HPDE6-E6E7 (cell line): ENCODE data around the gene RCOR2.
"Not testable (repeated sequence)": the region's sequence is repeated elsewhere in the genome, so short reads cannot be mapped to it uniquely, and the experiment has no call there.

Source experiments
- DNase-seq: peaks from one replicate; pipeline ENCODE4 v3.0.0; 2011; ENCODE audit warnings: missing footprints; ENCODE audit errors: extremely low spot score

Gene RCOR2

DNA sequence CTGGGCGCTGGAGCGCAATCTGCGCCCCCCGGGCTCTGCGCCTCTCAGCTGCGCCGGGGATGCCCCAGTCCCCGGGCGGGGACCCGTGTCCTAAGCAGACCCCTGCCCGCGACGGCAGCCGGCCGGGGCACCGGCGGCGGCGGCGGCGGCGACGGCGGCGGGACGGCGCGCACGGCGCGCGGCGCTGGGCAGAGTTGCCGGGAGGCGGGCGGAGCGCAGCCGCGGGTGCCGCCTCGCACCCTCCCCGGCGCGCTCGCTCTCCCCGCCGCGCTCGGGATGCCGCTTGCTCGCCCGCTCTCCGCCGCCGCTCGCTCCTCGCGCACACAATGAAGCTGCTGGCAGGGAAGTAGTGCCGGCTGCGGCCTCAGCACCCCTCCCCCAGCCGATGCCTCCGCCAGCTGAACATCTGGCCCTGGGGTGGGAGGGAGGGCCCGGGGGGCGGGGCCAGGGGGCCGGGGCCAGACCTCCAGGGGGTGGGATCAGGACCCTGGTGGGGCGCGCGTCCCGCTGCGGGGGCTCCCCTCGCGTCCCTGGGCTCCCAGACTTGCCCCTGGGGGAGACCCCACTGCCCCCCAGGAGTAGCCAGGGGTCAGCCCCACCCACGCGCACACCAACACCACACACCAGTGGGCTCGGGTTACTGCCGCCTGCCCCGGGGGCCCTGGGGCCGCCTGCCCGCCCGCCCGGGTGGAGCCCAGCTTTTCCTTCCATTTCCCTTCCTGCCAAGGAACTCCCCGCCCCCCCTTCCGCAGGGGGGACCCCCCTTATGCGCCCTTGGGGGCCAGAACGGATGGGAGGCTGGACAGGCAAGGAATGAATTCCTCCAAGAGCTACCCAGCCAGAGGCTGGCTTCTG, at the start of gene RCOR2:
RCOR2 (minus strand) TSS at position 328 of the 855 bp plus-strand sequence. CDS start 708 bp downstream, outside the sequence.
- peak; percentile 73 for DNase-seq

DNA sequence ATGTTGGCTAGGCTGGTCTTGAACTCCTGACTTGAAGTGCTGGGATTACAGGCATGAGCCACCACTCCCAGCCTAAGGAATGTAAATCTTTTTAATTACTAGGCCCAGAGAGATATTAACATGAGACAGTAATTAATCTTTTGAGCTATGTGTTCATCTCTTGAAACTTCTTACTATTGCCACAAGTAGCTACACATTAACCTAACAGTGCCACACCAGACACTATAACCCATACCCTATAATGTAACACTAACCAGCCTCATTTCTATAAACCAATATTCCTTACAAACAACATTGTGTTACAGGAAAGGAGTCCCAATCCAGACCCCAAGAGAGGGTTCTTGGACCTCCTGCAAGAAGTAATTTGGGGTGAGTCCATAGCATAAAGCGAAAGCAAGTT, 49.5 kb upstream of the RCOR2 start:
- DNase-seq = no peak

DNA sequence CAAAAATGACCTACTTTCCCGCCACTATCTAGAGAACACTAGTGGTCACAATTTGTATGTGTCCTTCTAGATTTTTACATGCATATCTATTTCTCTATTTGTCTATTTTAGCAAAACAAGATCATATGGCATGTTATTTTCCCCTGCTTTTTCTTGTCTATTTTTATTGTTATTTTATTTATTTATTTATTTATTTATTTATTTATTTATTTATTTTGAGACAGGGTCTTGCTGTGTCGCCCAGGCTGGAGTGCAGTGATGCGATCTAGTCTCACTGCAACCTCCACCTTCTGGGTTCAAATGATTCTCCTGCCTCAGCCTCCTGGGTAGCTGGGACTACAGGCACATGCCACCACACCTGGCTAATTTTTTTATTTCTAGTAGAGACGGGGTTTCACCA, 46.9 kb upstream of the RCOR2 start:
- DNase-seq = not testable (repeated sequence)

DNA sequence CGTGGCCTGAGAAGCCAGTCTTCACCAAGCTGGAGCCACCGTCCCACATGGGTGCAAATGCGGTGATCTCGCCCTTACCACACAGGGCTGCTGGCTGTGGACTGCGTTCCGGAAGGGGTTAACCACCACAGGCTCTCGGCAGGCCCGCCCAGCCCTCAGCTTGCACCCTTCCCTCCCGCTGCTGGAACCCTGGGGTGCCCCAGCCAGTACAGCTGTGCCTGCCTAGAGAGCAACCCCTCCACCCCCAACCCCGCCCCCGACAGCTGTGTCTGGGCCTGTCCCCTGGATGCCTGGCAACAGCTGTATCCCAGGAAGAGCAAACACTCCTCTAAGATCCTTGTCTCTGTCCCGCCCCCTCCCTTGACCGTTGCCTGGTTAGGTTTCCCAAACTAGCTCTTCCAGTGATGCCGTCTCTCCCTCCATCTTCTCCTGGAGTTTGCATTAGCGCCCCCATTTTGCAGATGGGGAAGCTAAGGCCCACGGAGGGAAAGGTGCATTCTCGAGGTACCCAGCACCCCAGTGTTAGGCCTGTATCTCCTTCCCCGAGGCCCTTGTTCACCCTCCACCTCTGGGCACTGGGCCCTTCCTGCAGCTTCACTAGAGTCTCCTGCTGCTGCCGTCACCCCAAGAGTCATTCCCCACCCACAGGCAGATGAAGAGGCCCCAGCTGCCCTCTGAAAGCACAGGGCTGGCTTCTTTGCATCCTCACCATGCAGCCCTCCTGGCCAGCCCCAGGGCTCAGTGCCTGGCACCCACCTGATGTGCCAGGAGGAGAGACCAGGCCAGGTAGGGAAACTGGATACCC, 44.8 kb upstream of the RCOR2 start:
- DNase-seq = peak; percentile 87

DNA sequence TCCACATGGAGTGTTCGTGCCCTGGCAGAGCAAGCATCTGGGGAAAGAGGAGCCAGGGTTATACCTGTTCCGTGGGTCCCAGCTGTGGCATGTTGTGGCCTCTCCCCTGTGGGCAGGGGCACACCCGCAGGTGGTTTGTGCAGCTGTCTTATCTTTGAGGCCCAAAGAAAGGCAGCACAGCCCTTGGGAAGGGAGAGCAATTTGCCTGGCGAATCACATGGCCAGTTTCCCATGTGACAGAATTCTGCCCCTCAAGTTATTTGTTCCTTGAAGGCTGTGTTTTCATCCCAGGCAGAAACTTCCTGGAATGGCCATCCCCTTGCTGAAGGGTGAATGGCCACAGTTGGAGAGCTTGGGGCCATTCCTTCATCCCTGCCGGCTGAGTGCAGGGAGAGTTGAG, 41.0 kb upstream of the RCOR2 start:
- no peak for DNase-seq

DNA sequence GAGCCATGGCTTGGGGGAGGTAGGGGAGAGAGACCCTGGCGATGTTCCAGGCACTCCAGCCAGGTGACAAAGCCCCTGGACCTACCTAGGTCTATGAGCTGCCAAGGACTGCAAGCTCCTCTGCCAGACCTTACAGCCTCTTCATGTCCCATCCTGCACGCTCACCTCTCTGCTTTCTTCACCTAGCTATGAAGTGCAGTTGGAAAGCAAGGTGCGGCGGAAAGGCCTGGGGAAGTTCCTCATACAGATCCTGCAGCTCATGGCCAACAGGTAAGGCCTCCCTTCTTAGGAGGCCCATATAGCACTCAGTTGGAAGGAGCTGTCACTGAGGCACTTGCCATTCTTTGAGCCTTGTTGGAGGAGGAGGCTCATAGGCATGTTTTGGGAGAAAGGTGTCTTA, 35.6 kb upstream of the RCOR2 start:
- no peak for DNase-seq

DNA sequence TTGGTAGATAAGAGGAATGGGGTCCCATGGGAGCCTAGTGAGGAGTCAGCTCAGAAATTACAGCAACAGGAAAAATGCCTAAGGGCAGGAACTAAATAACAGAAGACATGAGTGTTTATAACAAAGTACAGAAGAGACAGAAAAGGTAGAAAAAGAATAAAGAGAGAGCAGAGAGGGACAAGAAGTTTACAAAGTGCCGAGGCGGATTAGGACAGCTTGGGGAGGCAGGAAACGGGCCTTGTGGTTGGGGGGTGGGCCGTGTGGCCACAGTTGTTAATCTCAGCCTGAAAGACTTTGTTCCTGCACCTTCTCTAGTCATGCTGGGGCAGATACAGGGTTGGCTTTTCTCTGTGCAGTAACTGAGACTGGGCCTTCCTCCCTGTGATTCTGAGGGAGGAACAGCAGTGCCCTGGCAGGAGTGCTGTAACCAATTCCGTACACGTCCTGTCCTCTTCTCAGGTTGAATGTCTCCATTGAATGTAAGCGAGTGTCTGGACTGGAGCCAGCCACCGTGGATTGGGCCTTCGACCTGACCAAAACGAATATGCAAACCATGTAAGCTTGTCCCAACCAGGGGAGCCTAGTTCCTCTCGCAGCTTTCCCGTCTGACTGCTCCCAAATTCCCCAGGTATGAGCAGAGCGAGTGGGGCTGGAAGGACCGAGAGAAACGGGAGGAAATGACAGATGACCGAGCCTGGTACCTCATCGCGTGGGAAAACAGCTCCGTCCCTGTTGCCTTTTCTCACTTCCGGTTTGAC, 35.0 kb upstream of the RCOR2 start:
- no peak for DNase-seq

DNA sequence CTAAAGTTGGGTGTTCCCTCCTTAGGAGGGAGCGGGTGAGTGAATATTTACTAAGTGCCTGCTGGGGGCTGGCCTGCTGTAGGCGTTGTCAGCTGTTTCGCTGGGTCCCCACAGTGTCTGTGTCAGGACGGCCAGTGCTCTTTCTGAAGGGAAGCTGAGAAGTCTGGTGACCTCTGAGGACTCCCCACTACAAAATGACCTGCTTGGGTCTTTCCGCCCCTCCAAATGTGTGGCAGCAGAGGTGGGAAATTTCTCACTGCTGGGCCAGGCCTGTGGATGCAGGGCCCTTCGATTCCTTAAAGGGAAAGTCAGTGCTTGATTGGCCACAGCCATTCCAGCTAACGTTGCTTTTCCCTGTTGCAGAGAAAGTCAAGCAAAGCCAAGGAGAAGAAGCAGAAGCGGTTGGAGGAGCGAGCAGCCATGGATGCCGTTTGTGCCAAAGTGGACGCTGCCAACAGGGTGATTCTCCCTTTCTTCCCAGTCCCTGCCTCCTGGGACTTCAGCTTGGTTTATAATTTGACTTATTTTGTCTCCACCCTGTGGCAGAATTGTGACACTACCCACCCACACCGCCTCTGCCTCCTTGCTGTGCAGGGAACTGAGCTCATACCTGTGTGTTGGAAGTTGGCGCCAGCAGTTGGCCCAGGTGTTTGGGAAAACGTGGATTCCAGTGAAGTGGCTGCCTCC, 28.7 kb upstream of the RCOR2 start:
- DNase-seq = peak; percentile 56

DNA sequence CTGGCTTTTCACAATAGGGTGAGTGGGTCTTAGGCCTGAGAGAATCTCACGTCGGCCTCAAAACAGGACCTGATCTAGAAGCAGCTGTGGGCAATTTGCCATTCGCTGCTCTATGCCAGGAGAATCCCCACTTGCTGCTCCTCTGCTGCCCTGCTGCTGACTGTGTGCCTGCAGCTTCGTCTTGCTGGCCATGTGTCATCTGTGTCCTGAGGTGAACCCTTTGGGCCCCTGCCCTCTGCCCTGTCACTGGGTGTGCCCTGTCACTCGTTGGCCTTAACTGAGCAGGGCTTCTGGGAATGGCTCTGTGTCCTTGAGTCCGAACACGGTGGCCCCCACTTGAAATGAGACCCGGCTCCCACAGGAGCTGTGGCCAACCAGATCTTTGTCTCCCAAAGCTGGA, 28.0 kb upstream of the RCOR2 start:
- no peak for DNase-seq

DNA sequence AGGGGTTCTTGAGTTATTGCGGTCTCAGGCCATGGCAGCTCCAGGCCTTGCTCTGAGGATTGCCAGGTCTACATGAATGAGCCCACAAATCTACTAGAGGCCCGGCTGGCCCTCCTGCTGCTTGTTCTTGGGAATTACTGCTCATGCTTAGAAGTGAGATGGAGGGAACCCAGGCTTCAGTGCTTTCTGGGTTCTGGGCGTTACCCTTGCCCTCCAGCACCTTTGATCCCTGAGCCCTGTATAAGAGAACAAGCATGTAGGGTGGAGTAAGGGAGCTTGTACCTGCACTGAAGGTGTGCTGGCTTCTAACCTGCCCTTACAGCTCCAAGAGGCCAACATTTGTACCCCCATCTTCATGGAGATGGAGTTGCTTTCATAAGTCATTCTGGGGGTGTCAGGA, 25.8 kb upstream of the RCOR2 start:
- DNase-seq = no peak

DNA sequence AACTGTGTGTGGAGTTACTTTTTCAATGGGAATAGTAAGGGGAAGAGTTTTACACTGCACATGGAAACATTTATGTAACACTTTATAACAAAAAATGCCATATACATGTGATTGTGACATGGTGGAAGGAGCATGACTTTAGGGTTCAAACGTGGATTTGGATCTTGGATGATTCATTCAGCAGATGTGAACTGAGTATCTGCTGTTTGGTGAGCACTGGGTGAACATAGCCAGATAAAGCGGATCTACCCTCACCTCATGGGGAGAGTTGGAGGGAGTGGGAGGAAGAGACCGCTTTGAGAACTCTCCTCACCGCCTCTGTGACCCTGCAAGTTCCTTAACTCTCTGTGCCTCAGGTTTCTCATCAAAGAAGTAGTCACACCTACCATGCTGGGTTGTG, 24.9 kb upstream of the RCOR2 start:
- no peak for DNase-seq

DNA sequence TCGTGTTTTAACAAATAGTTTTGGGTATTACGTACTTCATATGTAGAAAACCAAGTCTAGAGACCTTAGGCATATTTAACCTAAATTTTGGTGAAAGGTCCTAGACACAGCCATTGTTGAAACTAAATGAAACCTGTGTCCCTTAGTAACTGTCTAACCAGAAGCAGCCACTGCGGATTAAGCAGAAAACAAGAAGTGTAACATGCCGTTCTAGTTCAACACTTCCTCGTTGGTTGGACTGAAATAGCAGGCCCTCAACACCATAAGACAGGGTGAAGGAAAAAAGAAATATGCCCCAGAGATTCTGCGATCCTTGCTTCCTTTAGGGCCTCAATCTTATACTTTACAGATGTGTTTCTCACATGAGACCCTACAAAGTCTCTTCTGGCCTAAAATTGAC, 23.8 kb upstream of the RCOR2 start:
- no peak for DNase-seq

DNA sequence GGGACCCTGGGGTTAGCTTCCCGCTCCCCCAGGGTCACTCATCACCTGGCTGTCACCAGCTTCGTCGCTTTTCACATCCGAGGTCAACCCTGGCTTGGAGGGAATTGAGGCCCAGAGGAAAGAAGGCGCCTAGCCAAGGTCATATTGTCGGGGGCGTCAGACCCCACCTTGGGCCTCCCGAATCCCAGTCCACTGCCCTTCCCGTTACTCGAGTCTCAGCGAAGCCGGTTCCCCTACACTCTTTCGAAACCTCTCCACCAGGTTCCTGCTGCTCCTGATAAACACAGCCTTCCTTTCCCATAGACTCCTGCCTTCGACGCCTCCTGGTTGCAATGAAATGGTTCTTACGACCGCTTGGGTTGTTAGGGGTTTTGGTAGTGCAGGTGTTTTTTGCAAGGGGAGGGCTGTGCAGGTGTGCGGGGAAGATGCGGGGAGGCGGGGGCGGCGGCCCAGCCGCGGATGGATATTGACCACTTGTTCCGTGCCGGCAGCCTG, 22.5 kb upstream of the RCOR2 start:
- no peak for DNase-seq

DNA sequence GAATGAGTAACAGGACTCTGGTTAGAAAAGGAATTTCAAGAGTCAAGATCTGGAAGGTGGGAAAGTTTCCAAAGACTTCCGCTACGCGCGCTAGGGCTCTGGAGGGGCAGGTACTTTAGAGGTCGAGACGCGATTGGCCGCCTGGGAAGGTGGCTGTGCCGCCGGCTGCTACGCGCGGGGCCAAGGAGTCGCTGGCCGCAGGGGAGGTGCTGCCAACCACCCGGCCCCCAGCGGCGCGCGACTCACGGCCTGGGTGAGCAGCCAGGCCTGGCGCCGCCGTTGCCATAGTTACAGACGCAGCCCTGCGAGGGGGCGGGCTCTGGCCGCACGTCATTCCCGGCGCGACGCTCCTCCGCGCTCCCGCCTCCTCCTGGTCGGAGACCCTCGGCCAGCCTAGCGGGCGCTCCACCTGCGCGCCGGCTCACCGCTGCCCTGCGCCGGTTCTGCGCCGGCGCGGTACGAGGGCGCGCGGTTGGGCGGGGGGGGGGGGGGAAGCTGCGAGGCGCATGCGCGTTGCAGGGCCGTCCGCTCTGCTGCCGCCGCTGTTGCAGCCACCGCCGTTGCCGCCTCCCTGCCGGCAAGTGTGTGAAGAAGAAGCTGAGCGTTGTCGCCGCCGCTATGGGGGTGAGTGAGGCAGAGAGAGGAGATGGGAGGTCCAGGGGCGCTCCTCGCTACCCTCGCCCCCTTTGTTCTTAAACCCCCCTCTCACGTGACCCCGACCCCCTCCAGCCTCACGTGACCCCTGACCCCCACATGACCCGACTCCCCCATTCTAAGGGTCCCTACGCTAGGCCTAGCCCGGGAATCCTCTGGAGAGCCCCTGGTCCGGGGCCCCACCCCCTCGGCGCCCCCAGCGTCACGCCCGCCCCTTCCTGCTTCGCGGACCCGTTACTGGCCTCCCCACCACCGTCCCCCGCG, 21.8 kb upstream of the RCOR2 start, which contains the start of gene NAA40:
NAA40 (plus strand) TSS at position 524 of the 918 bp plus-strand sequence; CDS start at position 619, 95 bp downstream.
- DNase-seq = peak; percentile 95

DNA sequence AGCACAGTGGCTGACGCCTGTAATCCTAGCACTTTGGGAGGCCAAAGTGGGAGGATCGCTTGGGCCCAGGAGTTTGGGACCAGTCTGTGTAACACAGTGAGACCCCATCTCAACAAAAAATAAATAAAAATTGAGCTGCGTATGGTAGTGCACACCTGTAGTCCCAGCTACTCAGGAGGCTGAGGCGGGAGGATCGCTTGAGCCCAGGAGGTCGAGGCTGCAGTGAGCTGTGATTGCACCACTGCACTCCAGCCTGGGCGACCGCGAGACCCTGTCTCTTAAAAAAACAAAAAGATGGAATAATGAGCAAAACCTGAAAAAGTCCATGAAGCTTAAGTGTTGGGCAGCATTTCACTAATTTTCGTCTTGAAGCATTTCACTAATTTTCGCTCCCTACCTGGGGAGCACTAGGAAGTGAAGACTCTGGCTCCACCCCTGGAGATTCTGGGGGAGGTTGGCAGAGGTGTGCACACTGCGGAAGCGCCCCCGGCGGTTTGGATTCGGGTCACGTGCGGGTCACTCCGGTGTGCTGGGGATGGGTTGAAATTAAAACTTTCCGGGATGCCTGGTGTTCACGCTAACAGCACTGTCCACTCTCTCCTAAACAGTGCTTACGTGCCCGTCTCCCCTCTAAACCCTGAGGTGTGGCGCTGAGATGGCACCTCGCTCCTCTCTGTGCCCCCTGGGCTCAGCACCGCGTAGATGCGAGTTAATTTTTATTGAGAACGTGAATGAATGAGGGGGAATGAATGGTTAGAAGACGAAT, 20.9 kb upstream of the RCOR2 start:
- no peak for DNase-seq

DNA sequence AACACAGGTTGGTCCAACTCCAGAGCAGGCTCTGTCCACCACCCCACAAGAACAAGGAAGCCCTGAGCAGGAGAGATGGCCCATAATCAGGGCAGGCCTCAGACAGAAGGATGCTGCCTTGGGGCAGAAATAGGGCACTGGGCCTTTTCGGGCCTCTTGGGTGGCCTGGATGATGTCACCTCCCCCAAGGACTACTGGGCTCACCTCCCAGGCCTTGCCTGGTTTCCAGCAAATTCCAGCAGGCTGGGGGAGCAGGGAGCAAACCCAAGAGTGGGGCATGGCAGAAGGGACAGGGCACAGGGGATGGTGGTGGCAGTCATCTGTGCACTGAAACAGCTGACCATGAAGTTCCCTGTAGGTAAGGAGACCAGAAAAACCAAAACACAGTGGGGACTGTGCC, 16.5 kb upstream of the RCOR2 start:
- no peak for DNase-seq

DNA sequence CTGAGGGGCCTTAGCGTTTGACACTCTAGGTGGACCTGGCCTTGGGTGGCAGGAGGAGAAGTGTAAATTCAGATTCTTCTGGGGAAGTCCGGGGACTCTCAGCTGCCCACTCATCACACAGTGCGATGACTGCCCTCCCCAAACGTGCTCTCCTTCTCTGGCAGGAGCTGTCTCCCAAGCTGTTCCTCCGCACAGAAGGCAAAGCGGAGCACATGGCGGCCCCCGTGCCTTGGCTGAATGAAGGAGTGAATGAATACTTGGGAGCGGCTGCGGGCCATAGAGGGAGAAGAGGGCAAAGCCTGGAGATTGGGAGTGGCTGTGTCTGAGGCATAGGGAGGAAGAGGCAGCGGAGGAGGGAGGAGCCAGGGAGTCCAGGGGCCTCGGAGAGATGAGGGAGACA, 14.9 kb upstream of the RCOR2 start:
- DNase-seq = no peak

DNA sequence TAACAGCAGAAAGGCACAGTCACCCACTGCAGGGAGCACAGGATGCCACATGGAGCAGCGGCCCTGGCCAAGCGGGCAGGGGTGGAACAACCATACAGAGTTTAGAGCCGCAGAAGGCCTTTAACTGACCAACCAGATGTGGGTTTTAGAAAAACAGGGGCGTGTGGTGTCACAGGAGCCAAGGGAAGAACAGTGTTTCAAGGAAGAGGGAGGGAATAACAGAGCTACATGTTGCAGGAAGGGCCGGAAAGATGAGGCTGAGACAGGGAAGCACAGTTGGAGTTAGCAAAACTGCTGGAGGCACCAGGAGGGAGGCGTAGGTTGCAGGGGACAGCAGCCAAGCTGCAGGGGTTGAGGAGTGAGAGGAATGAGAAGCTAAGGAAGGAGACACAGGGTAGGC, 14.1 kb upstream of the RCOR2 start:
- DNase-seq = no peak

DNA sequence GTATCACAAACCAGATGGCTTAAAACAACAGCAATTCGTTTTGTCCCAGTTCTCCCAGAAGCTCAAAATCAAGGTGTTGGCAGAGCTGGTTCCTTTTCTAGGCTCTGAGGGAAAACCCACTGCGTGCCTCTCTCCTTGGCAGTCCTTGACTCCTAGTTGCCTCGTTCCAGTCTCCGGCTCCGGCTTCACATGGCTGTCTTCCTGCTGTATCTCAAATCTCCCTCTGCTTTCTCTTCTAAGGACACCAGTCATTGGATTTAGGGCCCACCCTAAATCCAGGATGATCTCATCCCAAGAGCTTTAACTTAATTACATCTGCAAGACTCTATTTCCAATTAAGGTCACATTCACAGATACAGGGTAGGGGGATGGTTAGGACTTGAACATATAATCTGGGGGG, 12.7 kb upstream of the RCOR2 start:
- DNase-seq = no peak

DNA sequence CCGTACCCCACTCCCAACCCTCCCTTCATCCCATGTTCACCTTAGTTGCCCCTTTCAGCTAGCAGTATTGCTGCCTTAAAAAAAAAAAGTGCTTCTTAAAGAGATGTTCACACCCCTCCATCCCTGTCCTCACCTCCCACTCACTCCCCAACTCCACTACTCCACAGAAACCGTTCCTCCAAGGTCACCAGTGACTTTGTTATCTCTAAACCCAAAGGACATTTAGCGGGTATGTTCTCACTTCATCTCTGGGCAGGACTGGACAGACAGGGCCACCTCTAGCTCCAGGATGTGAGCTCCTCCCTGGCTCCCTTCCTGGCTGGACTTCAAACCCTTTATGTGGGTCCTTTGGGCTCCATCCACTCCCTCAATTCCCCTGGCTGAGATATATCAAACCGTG, 6.4 kb upstream of the RCOR2 start:
- DNase-seq = no peak
